ENCODE results near the gene WDR90. TPM values are rescaled to one million over a fixed set of nuclear protein-coding genes. Genes with fewer than 3 reads are reported as not detected.
A peak's percentile ranks its signal among the peaks of the same experiment; 100 is the strongest.

Gene WDR90
- total and polyA plus RNA-seq, 2 of the 13 experiments (the other 11 are each of a cell fraction or from before 2014, with no cell fraction given): 14.9 to 28.9 TPM

GRCh38 chr16:648781-649589 is at the start of gene WDR90 (continued):
- TF ChIP-seq ZNF407 (CRISPR knock-in tag; IDR thresholded peaks at IDR 0.05; ENCODE audit: not compliant biosample characterization): no peak
- TF ChIP-seq ZNF713 (CRISPR knock-in tag; IDR thresholded peaks at IDR 0.05): peak; percentile 86; the same call in 1 of the 2 replicates
- TF ChIP-seq ZNF326 (CRISPR knock-in tag; IDR thresholded peaks at IDR 0.05; ENCODE audit: borderline replicate concordance): no peak
- TF ChIP-seq WIZ (CRISPR knock-in tag; IDR thresholded peaks at IDR 0.05): no peak; the same call in 1 of the 2 replicates
- TF ChIP-seq TCF12 (IDR thresholded peaks at IDR 0.05): no peak
- peak; percentile 80; the same call in 1 of the 2 replicates for TF ChIP-seq TCF12 (CRISPR knock-in tag; IDR thresholded peaks at IDR 0.05)
- peak; percentile 93 for TF ChIP-seq ZMAT3 (CRISPR knock-in tag; conservative IDR thresholded peaks at IDR 0.05)
- no peak for TF ChIP-seq ZNF33A (CRISPR knock-in tag; IDR thresholded peaks at IDR 0.05; ENCODE audit: borderline replicate concordance)
- peak; percentile 74 for TF ChIP-seq PHF21A (CRISPR knock-in tag; IDR thresholded peaks at IDR 0.05)
- TF ChIP-seq NFAT5 (CRISPR knock-in tag; IDR thresholded peaks at IDR 0.05): peak; percentile 74
- peak; percentile 75 for TF ChIP-seq PAXIP1 (CRISPR knock-in tag; conservative IDR thresholded peaks at IDR 0.05)
